Natural killer cell (primary cell): ENCODE data around the gene BPIFB6. TPM values are rescaled to one million over a fixed set of nuclear protein-coding genes. Genes with fewer than 3 reads are reported as not detected.

Experiments
- ATAC-seq, 3 donors: fragments of 150-1000 bp in 2 of 3; fragments of 200-7000 bp in 1 of 3; cut with Tn5 transposase; 1 replicate in 1 of 3; 2 replicates in 2 of 3; pipeline ENCODE4 v1.10.0; 2021; ENCODE audit warnings: mild to moderate bottlenecking in 2 of 3, moderate library complexity in 2 of 3
- DNase-seq, 2 donors: peaks; one replicate each; pipeline versions ENCODE4 v3.0.0 to v3.0.0-alpha.2; 2013 to 2021; ENCODE audit warnings: mixed read lengths in 1 of 2
- H3K27ac ChIP-seq: one replicate; pipeline ENCODE4 v1.5.1; 2013; ENCODE audit warnings: mild to moderate bottlenecking, low read length
- H3K27me3 ChIP-seq: one replicate; pipeline ENCODE4 v1.6.1; 2013; ENCODE audit warnings: low read length; ENCODE audit not compliant: control insufficient read depth, insufficient read depth
- H3K36me3 ChIP-seq: one replicate; pipeline ENCODE4 v1.6.1; 2013; ENCODE audit warnings: low read length; ENCODE audit not compliant: control insufficient read depth, insufficient read depth
- H3K4me1 ChIP-seq: one replicate; pipeline ENCODE4 v1.6.1; 2013; ENCODE audit warnings: low read length; ENCODE audit not compliant: control insufficient read depth, insufficient read depth
- H3K4me3 ChIP-seq: one replicate; pipeline ENCODE4 v1.5.1; 2013; ENCODE audit warnings: low read length
- H3K9me3 ChIP-seq: one replicate; pipeline ENCODE4 v1.6.1; 2013; ENCODE audit warnings: low read length; ENCODE audit not compliant: control insufficient read depth, insufficient read depth
- H3K27ac Mint-ChIP-seq, 2 donors: one replicate each; pipeline ENCODE4 v1.8.0; 2022; ENCODE audit warnings: mild to moderate bottlenecking in 2 of 2, mixed read lengths in 2 of 2, moderate library complexity in 1 of 2
- H3K27me3 Mint-ChIP-seq, 2 donors: one replicate each; pipeline ENCODE4 v1.8.0; 2022; ENCODE audit warnings: low read depth in 2 of 2, mixed read lengths in 2 of 2
- H3K36me3 Mint-ChIP-seq: one replicate; pipeline ENCODE4 v1.8.0; 2022; ENCODE audit warnings: mixed read lengths
- H3K4me1 Mint-ChIP-seq, 2 donors: one replicate each; pipeline ENCODE4 v1.8.0; 2022; ENCODE audit warnings: mixed read lengths in 2 of 2
- H3K4me3 Mint-ChIP-seq: one replicate; pipeline ENCODE4 v1.8.0; 2022; ENCODE audit warnings: mild to moderate bottlenecking, moderate library complexity, mixed read lengths
- H3K9me3 Mint-ChIP-seq, 2 donors: one replicate each; pipeline ENCODE4 v1.8.0; 2022; ENCODE audit warnings: mixed read lengths in 2 of 2
- WGBS: methylation state at CpG from one replicate; pipeline ENCODE4 v1.1.7; 2013; ENCODE audit warnings: missing lambda C conversion rate; ENCODE audit not compliant: insufficient coverage; 5-methylcytosine and 5-hydroxymethylcytosine counted together
- intact Hi-C: fragments of 100-400 bp; cut with micrococcal nuclease; formaldehyde crosslinking; loops from one replicate; pipeline ENCODE4 v1.14.2; 2022
- total RNA-seq, 4 donors: library from RNA; stranded (reverse); fragments of 120-200 nt in 1 of 4; gene quantifications; one replicate each; pipeline versions ENCODE4 v1.2.3 to v1.2.4, GENCODE V29; 2013 to 2022
- TF ChIP-seq, protein P1 (sequence below): fragments of 200-600 bp; IDR thresholded peaks from one replicate; pipeline ENCODE4 v1.8.0; 2022; ENCODE audit warnings: antibody characterized with exemption

BPIFB6 gene
- total RNA-seq, 3 donors from 2014 or later (not counting 1 experiment from before 2014, with no cell fraction given): not detected

GRCh38 chr20:33033381-33033780 lies 1.9 kb downstream of the BPIFB6 start:
- H3K36me3 Mint-ChIP-seq: no peaks in the 10 kb centered on the region
- TF ChIP-seq, protein P1, sequence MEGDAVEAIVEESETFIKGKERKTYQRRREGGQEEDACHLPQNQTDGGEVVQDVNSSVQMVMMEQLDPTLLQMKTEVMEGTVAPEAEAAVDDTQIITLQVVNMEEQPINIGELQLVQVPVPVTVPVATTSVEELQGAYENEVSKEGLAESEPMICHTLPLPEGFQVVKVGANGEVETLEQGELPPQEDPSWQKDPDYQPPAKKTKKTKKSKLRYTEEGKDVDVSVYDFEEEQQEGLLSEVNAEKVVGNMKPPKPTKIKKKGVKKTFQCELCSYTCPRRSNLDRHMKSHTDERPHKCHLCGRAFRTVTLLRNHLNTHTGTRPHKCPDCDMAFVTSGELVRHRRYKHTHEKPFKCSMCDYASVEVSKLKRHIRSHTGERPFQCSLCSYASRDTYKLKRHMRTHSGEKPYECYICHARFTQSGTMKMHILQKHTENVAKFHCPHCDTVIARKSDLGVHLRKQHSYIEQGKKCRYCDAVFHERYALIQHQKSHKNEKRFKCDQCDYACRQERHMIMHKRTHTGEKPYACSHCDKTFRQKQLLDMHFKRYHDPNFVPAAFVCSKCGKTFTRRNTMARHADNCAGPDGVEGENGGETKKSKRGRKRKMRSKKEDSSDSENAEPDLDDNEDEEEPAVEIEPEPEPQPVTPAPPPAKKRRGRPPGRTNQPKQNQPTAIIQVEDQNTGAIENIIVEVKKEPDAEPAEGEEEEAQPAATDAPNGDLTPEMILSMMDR: no peak
- 74% methylated on average over 5 of the region's 5 CpGs for WGBS
- no peaks in the 10 kb centered on the region for H3K9me3 Mint-ChIP-seq
- H3K27me3 Mint-ChIP-seq: peaks cover 0 to 2% of the 10 kb centered on the region in 2 donors
- H3K4me1 Mint-ChIP-seq: no peaks in the 10 kb centered on the region
- Histone ChIP-seq H3K27me3 (no peaks in the 10 kb centered on the region), H3K4me3 (no peak overlapping the region), H3K27ac (no peak overlapping the region), H3K36me3 (no peaks in the 10 kb centered on the region), H3K9me3 (no peaks in the 10 kb centered on the region), H3K4me1 (no peaks in the 10 kb centered on the region)
- no peak overlapping the region for H3K4me3 Mint-ChIP-seq
- DNase-seq (no peak), ATAC-seq (no peak)
- no peak overlapping the region for H3K27ac Mint-ChIP-seq
- intact Hi-C loops: no loop called here

DNA sequence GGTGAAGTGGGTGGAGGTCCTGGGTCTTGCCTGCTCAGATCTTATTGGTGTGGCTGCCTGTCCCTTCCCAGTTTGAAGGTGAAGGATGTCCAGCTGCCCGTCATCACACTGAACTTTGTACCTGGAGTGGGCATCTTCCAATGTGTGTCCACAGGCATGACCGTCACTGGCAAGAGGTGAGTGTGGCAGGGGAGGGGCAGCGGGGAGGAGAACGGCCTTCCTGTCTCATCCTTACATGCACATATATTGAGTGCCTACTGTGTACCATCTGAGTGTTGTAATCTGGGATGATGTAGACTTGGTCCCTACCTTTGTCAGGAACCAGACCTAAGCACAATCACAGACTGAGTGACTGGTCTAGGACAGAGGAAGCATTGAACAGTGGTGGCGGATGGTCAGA lies 2.7 kb downstream of the BPIFB6 start:
- no peak overlapping the region for H3K27ac Mint-ChIP-seq
- no peak for ATAC-seq
- H3K27me3 Mint-ChIP-seq: peaks cover 0 to 2% of the 10 kb centered on the region in 2 donors
- no peaks in the 10 kb centered on the region for H3K4me1 Mint-ChIP-seq
- Histone ChIP-seq H3K4me1 (no peaks in the 10 kb centered on the region), H3K27me3 (no peaks in the 10 kb centered on the region), H3K4me3 (no peak overlapping the region), H3K27ac (no peak overlapping the region), H3K36me3 (no peaks in the 10 kb centered on the region), H3K9me3 (no peaks in the 10 kb centered on the region)
- H3K9me3 Mint-ChIP-seq: no peaks in the 10 kb centered on the region
- H3K36me3 Mint-ChIP-seq: no peaks in the 10 kb centered on the region
- TF ChIP-seq, protein P1: no peak
- intact Hi-C loops: no loop called here
- no peak for DNase-seq
- 65% methylated on average over 3 of the region's 5 CpGs for WGBS
- no peak overlapping the region for H3K4me3 Mint-ChIP-seq

GRCh38 chr20:33034901-33035492 lies 3.5 kb downstream of the BPIFB6 start:
- Mint-ChIP-seq H3K27me3 (peaks cover 0 to 2% of the 10 kb centered on the region in 2 donors), H3K36me3 (no peaks in the 10 kb centered on the region), H3K4me3 (no peak overlapping the region), H3K9me3 (no peaks in the 10 kb centered on the region), H3K27ac (no peak overlapping the region), H3K4me1 (no peaks in the 10 kb centered on the region)
- ATAC-seq (no peak), DNase-seq (no peak)
- no peaks in the 10 kb centered on the region for H3K9me3 ChIP-seq
- no peaks in the 10 kb centered on the region for H3K36me3 ChIP-seq
- intact Hi-C loops: no loop called here
- TF ChIP-seq, protein P1: no peak
- H3K27me3 ChIP-seq: no peaks in the 10 kb centered on the region
- no peak overlapping the region for H3K27ac ChIP-seq
- 86% methylated on average over 5 of the region's 6 CpGs for WGBS
- no peak overlapping the region for H3K4me3 ChIP-seq
- H3K4me1 ChIP-seq: no peaks in the 10 kb centered on the region

DNA sequence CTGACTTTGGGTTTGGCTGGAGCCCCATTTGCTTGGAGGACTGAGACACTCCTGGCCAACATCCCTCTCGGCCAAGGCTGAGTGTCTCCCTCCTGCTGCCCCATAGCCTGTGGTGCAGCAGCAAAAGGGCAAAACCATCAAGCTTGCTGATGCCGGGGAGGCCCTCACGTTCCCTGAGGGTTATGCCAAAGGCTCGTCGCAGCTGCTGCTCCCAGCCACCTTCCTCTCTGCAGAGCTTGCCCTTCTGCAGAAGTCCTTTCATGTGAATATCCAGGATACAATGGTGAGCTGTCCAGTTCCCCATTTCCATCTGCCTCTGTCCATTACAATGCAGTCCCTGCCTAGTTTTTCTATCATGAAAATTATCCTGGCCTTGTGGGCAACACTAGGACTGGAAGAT lies 6.0 kb downstream of the BPIFB6 start:
- Histone ChIP-seq H3K4me3 (no peak overlapping the region), H3K36me3 (no peaks in the 10 kb centered on the region), H3K27me3 (no peaks in the 10 kb centered on the region), H3K4me1 (no peaks in the 10 kb centered on the region), H3K9me3 (no peaks in the 10 kb centered on the region), H3K27ac (no peak overlapping the region)
- H3K27me3 Mint-ChIP-seq: peaks cover 0 to 2% of the 10 kb centered on the region in 2 donors
- intact Hi-C loops: no loop called here
- no peaks in the 10 kb centered on the region for H3K4me1 Mint-ChIP-seq
- no peak overlapping the region for H3K27ac Mint-ChIP-seq
- no peaks in the 10 kb centered on the region for H3K36me3 Mint-ChIP-seq
- DNase-seq (no peak), ATAC-seq (no peak)
- TF ChIP-seq, protein P1: no peak
- H3K9me3 Mint-ChIP-seq: no peaks in the 10 kb centered on the region
- whole genome bisulfite sequencing: 69% methylated on average over 5 of the region's 5 CpGs
- no peak overlapping the region for H3K4me3 Mint-ChIP-seq
